IMR-90 (cell line): ENCODE measurements around the gene TRPM3. TPM values are rescaled to one million over a fixed set of nuclear protein-coding genes. Genes with fewer than 3 reads are reported as not detected.

Experiments used
- ATAC-seq: fragments of 200-7000 bp; cut with Tn5 transposase; 2 replicates; pipeline ENCODE4 v1.9.1; 2020; ENCODE audit warnings: low read depth, mild to moderate bottlenecking, moderate library complexity
- BruUV-seq: library from RNA; stranded (reverse); fragments of 400-500 nt; replicated peaks from 2 replicates; lab custom pipeline; 2021; lab: Mats Ljungman, UMichigan
- CTCF ChIA-PET: fragments of 300-600 bp; formaldehyde crosslinking; extraction: SDS; loops from one replicate; lab custom pipeline; 2021; ENCODE audit warnings: antibody characterized with exemption; lab: Yijun Ruan, JAX
- POLR2A ChIA-PET: fragments of 300-600 bp; sonication (Branson Sonifier 250); formaldehyde crosslinking; loops from one replicate; lab custom pipeline; 2022; ENCODE audit warnings: antibody characterized with exemption; ENCODE audit not compliant: unreplicated experiment; lab: Charles Lee
- DNase-seq: peaks from one replicate; pipeline ENCODE4 v3.0.0; 2013
- H2AFZ ChIP-seq: replicated peaks from 2 replicates; pipeline ENCODE3; 2013; ENCODE audit warnings: low read length, mild to moderate bottlenecking; ENCODE audit not compliant: poor library complexity
- H2AK5ac ChIP-seq: 2 replicates; pipeline ENCODE4 v1.6.1; 2013; ENCODE audit warnings: low read depth, low read length, inconsistent platforms
- H2AK9ac ChIP-seq: replicated peaks from 2 replicates; pipeline ENCODE3; 2013; ENCODE audit warnings: mild to moderate bottlenecking, low read depth, low read length, moderate library complexity; ENCODE audit not compliant: poor library complexity
- H2BK120ac ChIP-seq: 2 replicates; pipeline ENCODE4 v1.6.1; 2013; ENCODE audit warnings: low read depth, low read length, inconsistent platforms
- H2BK15ac ChIP-seq: 3 replicates; pipeline ENCODE4 v1.6.1; 2013; ENCODE audit warnings: low read depth, low read length, inconsistent platforms
- H2BK20ac ChIP-seq: 2 replicates; pipeline ENCODE4 v1.6.1; 2013; ENCODE audit warnings: low read depth, mild to moderate bottlenecking, inconsistent platforms, low read length, moderate library complexity
- H2BK5ac ChIP-seq: 2 replicates; pipeline ENCODE4 v1.6.1; 2013; ENCODE audit warnings: mild to moderate bottlenecking, low read depth, low read length, inconsistent platforms; ENCODE audit not compliant: poor library complexity, severe bottlenecking
- H3K14ac ChIP-seq: replicated peaks from 2 replicates; pipeline ENCODE4 v1.6.1; 2013; ENCODE audit warnings: low read depth, low read length, inconsistent platforms
- H3K18ac ChIP-seq: 2 replicates; pipeline ENCODE4 v1.6.1; 2013; ENCODE audit warnings: low read depth, low read length, control low read depth
- H3K23ac ChIP-seq: 2 replicates; pipeline ENCODE4 v1.6.1; 2013; ENCODE audit warnings: low read depth, low read length, inconsistent platforms
- H3K27ac ChIP-seq: 2 replicates; pipeline ENCODE4 v1.5.1; 2013; ENCODE audit warnings: mild to moderate bottlenecking, control low read depth, low read length; ENCODE audit not compliant: insufficient read depth
- H3K27me3 ChIP-seq: 2 replicates; pipeline ENCODE4 v1.6.1; 2013; ENCODE audit warnings: low read length; ENCODE audit not compliant: control insufficient read depth, insufficient read depth
- H3K36me3 ChIP-seq: 2 replicates; pipeline ENCODE4 v1.6.1; 2013; ENCODE audit warnings: low read length, mixed read lengths; ENCODE audit not compliant: control insufficient read depth, insufficient read depth
- H3K4ac ChIP-seq: 2 replicates; pipeline ENCODE4 v1.6.1; 2013; ENCODE audit warnings: low read depth, low read length, inconsistent platforms
- H3K4me1 ChIP-seq: 2 replicates; pipeline ENCODE4 v1.6.1; 2013; ENCODE audit warnings: low read length, mixed read lengths; ENCODE audit not compliant: control insufficient read depth, insufficient read depth
- H3K4me2 ChIP-seq: 2 replicates; pipeline ENCODE4 v1.6.1; 2013; ENCODE audit warnings: low read depth, mild to moderate bottlenecking, control low read depth, low read length, moderate library complexity
- H3K4me3 ChIP-seq: 2 replicates; pipeline ENCODE4 v1.5.1; 2013; ENCODE audit warnings: low read depth, mild to moderate bottlenecking, control low read depth, low read length, moderate library complexity; ENCODE audit not compliant: insufficient read depth
- H3K56ac ChIP-seq: 2 replicates; pipeline ENCODE4 v1.6.1; 2013; ENCODE audit warnings: low read length, inconsistent platforms; ENCODE audit not compliant: insufficient read depth; ENCODE audit errors: extremely low read depth
- H3K79me1 ChIP-seq, 2 experiments: 2 replicates each; pipeline ENCODE4 v1.6.1; 2013; ENCODE audit warnings: low read length in 2 of 2, inconsistent platforms in 1 of 2, low read depth in 1 of 2
- H3K9ac ChIP-seq: 2 replicates; pipeline ENCODE4 v1.6.1; 2013; ENCODE audit warnings: low read depth, low read length, control low read depth
- H3K9me1 ChIP-seq: 2 replicates; pipeline ENCODE4 v1.6.1; 2013; ENCODE audit warnings: low read length, inconsistent platforms; ENCODE audit not compliant: insufficient read depth
- H3K9me3 ChIP-seq: 2 replicates; pipeline ENCODE4 v1.6.1; 2013; ENCODE audit warnings: low read length; ENCODE audit not compliant: control insufficient read depth, insufficient read depth
- H4K20me1 ChIP-seq: 2 replicates; pipeline ENCODE4 v1.6.1; 2013; ENCODE audit warnings: low read length, inconsistent platforms; ENCODE audit not compliant: insufficient read depth
- H4K5ac ChIP-seq: 2 replicates; pipeline ENCODE4 v1.6.1; 2013; ENCODE audit warnings: mild to moderate bottlenecking, low read depth, low read length, control low read depth
- H4K8ac ChIP-seq, 2 experiments: 2 replicates each; pipeline ENCODE4 v1.6.1; 2013; ENCODE audit warnings: low read depth in 2 of 2, low read length in 2 of 2, control low read depth in 1 of 2, inconsistent platforms in 1 of 2
- H4K91ac ChIP-seq: 2 replicates; pipeline ENCODE4 v1.6.1; 2013; ENCODE audit warnings: low read depth, low read length, inconsistent platforms; ENCODE audit not compliant: insufficient read depth
- RAD21 ChIP-seq: IDR thresholded peaks from 2 replicates; pipeline ENCODE4 v1.6.1; 2012; ENCODE audit warnings: low read length, improper control_type of control experiment
- WGBS, 2 experiments: methylation state at CpG; one replicate each; pipeline versions ENCODE4 v1.1.5 to v1.1.7; 2013; ENCODE audit warnings: missing lambda C conversion rate in 2 of 2; ENCODE audit not compliant: insufficient read length in 1 of 2; ENCODE audit errors: extremely low coverage in 2 of 2; 5-methylcytosine and 5-hydroxymethylcytosine counted together
- dilution Hi-C: fragments of 300-500 bp; cut with HindIII; formaldehyde crosslinking; loops from one replicate; pipeline ENCODE4 v1.14.3; 2018; ENCODE audit warnings: low sequenced_read_pairs; ENCODE audit not compliant: unreplicated experiment
- in situ Hi-C: fragments of 300-500 bp; cut with MboI; formaldehyde crosslinking; loops from 3 replicates; pipeline ENCODE4 v1.14.3; 2019; ENCODE audit warnings: low sequenced_read_pairs, inconsistent platforms, mixed read lengths
- intact Hi-C: fragments of 100-400 bp; cut with micrococcal nuclease; formaldehyde crosslinking; loops from 2 replicates; pipeline ENCODE4 v1.10.0; 2022
- polyA plus RNA-seq, 3 experiments: library from polyadenylated mRNA; depleted of rRNA; stranded (reverse); fragments of >200 nt; gene quantifications; 2 replicates each; pipeline ENCODE4 v1.2.3, GENCODE V29; 2012; ENCODE audit warnings: low replicate concordance in 1 of 3
- total RNA-seq: library from RNA; depleted of rRNA; stranded (reverse); fragments of >200 nt; gene quantifications from 2 replicates; pipeline ENCODE4 v1.2.3, GENCODE V29; 2012

Gene TRPM3
- total and polyA plus RNA-seq, 2 of the 4 experiments (the other 2 are of a cell fraction): not detected

GRCh38 chr9:70588381-70588780 lies 533.0 kb downstream of the TRPM3 start:
- Histone ChIP-seq H3K27ac (peak overlapping the region; percentile 19), H3K9me1 (peaks cover 19% of the 10 kb centered on the region), H3K56ac (no peak overlapping the region), H3K4me2 (no peak overlapping the region), H3K4ac (peak overlapping the region; percentile 98), H3K27me3 (no peaks in the 10 kb centered on the region), H2AK5ac (peak overlapping the region; percentile 80), H2BK5ac (peak overlapping the region; percentile 87), H2BK20ac (peak overlapping the region; percentile 99), H3K79me1 (peaks cover 0 to 9% of the 10 kb centered on the region in 2 experiments; a peak in 2 of 4 replicates), H4K20me1 (no peaks in the 10 kb centered on the region), H2AK9ac (no peak overlapping the region), H2AFZ (peak overlapping the region; percentile 40), H3K9ac (no peak overlapping the region), H3K36me3 (no peaks in the 10 kb centered on the region), H2BK15ac (peak overlapping the region; percentile 87; the same call in 2 of the 3 replicates), H4K8ac (peak overlapping the region; percentile 30 to 79; a peak in 3 of 4 replicates), H3K9me3 (no peaks in the 10 kb centered on the region), H4K5ac (peak overlapping the region; percentile 79), H3K4me3 (no peak overlapping the region), H3K14ac (peak overlapping the region; percentile 78), H3K23ac (peak overlapping the region; percentile 85; the same call in 1 of the 2 replicates), H4K91ac (peak overlapping the region; percentile 85), H3K18ac (peak overlapping the region; percentile 83), H3K4me1 (peaks cover 26% of the 10 kb centered on the region), H2BK120ac (peak overlapping the region; percentile 97)
- dilution Hi-C loops (no loop called here), in situ Hi-C loops (loop anchor here (5.0 kb wide), 1 partner anchor 51 kb away; no protein-coding TSS in a partner anchor), intact Hi-C loops (loop anchor here (5.0 kb wide), 1 partner anchor 106 kb away; no protein-coding TSS in a partner anchor)
- 100% methylated on average over 4 of the region's 11 CpGs; no CpG with 5 or more reads in 1 of the 2 experiments for WGBS, 2 experiments
- ChIA-PET POLR2A (no interaction called here), CTCF (no interaction called here)
- DNase-seq (no peak), ATAC-seq (no peak)
- no peak for TF ChIP-seq RAD21
- no TSS peak for BruUV-seq
